Measurements from ENCODE around the gene SPOP.

Gene SPOP

GRCh38 chr17:49677933-49678847 is at the start of gene SPOP (continued):
- TF ChIP-seq ZNF785 (tag by site-specific recombination; IDR thresholded peaks at IDR 0.05) (0 out of 2 replicates have a peak, but pooled peaks have one; percentile 72), ZNF366 (tag by site-specific recombination; conservative IDR thresholded peaks at IDR 0.05) (peak; percentile 31; the same call in 1 of the 2 replicates), GLIS2 (tag by site-specific recombination; IDR thresholded peaks at IDR 0.05) (peak; percentile 97)

GRCh38 chr17:49727380-49727779 is 49.5 kb upstream of the SPOP start:
- ChIA-PET POLR2A (interaction anchor here (1.6 kb wide), 1 partner anchor 37 kb away, joined by 5 read pairs; the partner anchor contains the start of gene FAM117A), CTCF (interaction anchor here (0.6 to 1.6 kb wide), 2 partner anchors 19 to 168 kb away, joined by 3 to 5 read pairs; partner anchors contain the start of gene SLC35B1)
- Histone ChIP-seq H3K9me3 (ENCODE audit: control insufficient read depth, insufficient read depth, low read depth, low read length) (no peaks in the 10 kb centered on the region), H3K36me3 (ENCODE audit: control insufficient read depth in 2 of 2, insufficient read depth in 1 of 2, low read length in 2 of 2) (peaks cover 3 to 9% of the 10 kb centered on the region in 2 experiments; a peak in 2 of 3 replicates), H3K27ac (ENCODE audit: extremely low read depth, low read depth, low read length) (no peak overlapping the region), H3K4me3 (ENCODE audit: low read depth, low read length) (no peak overlapping the region), H3K4me1 (ENCODE audit: control insufficient read depth, insufficient read depth, low read length) (no peaks in the 10 kb centered on the region)
- no peak for TF ChIP-seq TCF7L2 (IDR thresholded peaks at IDR 0.05; ENCODE audit: borderline replicate concordance, low read depth, low read length)
- no peak for TF ChIP-seq ZNF112 (tag by site-specific recombination; IDR thresholded peaks at IDR 0.05)
- TF ChIP-seq ZNF513 (tag by site-specific recombination; IDR thresholded peaks at IDR 0.05), result no peak
- TF ChIP-seq ZNF391 (tag by site-specific recombination; IDR thresholded peaks at IDR 0.05; ENCODE audit: borderline replicate concordance, low read depth), result no peak
- TF ChIP-seq ZNF645 (tag by site-specific recombination; IDR thresholded peaks at IDR 0.05), result no peak
- TF ChIP-seq PRDM2 (tag by site-specific recombination; IDR thresholded peaks at IDR 0.05; ENCODE audit: borderline replicate concordance), result no peak
- no peak for TF ChIP-seq ZNF626 (tag by site-specific recombination; IDR thresholded peaks at IDR 0.05)
- no peak for TF ChIP-seq ZNF121 (tag by site-specific recombination; IDR thresholded peaks at IDR 0.05)
- TF ChIP-seq ZNF24 (tag by site-specific recombination; IDR thresholded peaks at IDR 0.05), result no peak
- TF ChIP-seq SCRT1 (tag by site-specific recombination; IDR thresholded peaks at IDR 0.05; ENCODE audit: borderline replicate concordance), result no peak
- no peak for TF ChIP-seq ZNF558 (tag by site-specific recombination; IDR thresholded peaks at IDR 0.05)
- TF ChIP-seq ZBTB17 (tag by site-specific recombination; IDR thresholded peaks at IDR 0.05), result no peak
- TF ChIP-seq ZNF560 (tag by site-specific recombination; IDR thresholded peaks at IDR 0.05; ENCODE audit: borderline replicate concordance), result no peak
- TF ChIP-seq ZNF624 (tag by site-specific recombination; IDR thresholded peaks at IDR 0.05), result no peak
- TF ChIP-seq ZNF394 (tag by site-specific recombination; IDR thresholded peaks at IDR 0.05; ENCODE audit: borderline replicate concordance), result no peak
- no peak for TF ChIP-seq ZNF155 (tag by site-specific recombination; IDR thresholded peaks at IDR 0.05)
- TF ChIP-seq ZSCAN23 (tag by site-specific recombination; IDR thresholded peaks at IDR 0.05), result no peak
- TF ChIP-seq ZNF571 (tag by site-specific recombination; IDR thresholded peaks at IDR 0.05), result no peak
- TF ChIP-seq ZNF561 (tag by site-specific recombination; IDR thresholded peaks at IDR 0.05; ENCODE audit: borderline replicate concordance), result no peak
